Retinal pigment epithelial cell (primary cell): ENCODE measurements around the gene AFF2.

Source experiments
- DNase-seq: peaks from one replicate; pipeline ENCODE4 v3.0.0-alpha.2; 2010; ENCODE audit warnings: low read depth
- H3K4me3 ChIP-seq: 2 replicates; pipeline ENCODE4 v1.5.1; 2011; ENCODE audit warnings: mild to moderate bottlenecking, low read length, control low read depth, moderate library complexity
- TF ChIP-seq, protein P1 (sequence below): conservative IDR thresholded peaks from 2 replicates; pipeline ENCODE4 v1.5.1; 2011; ENCODE audit warnings: low read depth, low read length, control low read depth, inconsistent platforms

The AFF2 gene

DNA sequence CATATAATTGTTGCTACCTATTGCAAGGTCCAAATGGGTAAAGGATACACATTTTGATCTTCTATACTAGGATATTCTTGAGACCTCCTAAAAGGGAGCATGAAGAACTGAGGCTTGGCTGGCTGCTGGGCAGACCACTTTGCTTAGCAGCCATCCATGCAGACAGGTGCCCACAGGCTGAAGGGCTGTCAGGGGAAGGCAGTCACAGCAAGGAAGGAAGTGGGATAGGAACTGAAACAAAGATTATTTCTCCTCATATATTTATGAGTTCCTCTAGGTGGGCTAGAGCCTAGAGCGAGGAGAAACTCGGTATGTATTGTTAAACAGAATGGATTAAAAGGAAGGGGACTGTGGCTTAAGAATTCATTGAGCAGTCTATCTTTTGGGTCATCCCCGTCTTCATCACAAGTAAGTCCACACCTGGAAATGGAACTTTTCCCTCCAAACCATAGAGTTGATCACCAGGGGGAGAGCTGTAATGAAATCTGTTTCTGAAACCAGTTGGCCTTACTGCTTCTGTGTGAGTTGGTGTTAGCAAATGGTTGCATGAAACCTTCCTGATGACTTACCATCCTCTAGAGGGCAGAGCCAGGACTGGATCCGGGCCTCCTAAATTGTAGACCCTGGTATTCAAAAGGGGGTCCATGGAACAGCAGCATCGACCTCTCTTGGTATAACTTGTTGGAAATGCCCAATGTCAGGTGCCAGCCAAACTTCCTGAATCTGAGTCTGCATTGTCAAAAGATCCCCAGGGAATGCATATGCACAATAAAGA, 42.3 kb downstream of the AFF2 start:
- no peak overlapping the region for H3K4me3 ChIP-seq
- DNase-seq: no peak
- TF ChIP-seq, protein P1, sequence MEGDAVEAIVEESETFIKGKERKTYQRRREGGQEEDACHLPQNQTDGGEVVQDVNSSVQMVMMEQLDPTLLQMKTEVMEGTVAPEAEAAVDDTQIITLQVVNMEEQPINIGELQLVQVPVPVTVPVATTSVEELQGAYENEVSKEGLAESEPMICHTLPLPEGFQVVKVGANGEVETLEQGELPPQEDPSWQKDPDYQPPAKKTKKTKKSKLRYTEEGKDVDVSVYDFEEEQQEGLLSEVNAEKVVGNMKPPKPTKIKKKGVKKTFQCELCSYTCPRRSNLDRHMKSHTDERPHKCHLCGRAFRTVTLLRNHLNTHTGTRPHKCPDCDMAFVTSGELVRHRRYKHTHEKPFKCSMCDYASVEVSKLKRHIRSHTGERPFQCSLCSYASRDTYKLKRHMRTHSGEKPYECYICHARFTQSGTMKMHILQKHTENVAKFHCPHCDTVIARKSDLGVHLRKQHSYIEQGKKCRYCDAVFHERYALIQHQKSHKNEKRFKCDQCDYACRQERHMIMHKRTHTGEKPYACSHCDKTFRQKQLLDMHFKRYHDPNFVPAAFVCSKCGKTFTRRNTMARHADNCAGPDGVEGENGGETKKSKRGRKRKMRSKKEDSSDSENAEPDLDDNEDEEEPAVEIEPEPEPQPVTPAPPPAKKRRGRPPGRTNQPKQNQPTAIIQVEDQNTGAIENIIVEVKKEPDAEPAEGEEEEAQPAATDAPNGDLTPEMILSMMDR: no peak

DNA sequence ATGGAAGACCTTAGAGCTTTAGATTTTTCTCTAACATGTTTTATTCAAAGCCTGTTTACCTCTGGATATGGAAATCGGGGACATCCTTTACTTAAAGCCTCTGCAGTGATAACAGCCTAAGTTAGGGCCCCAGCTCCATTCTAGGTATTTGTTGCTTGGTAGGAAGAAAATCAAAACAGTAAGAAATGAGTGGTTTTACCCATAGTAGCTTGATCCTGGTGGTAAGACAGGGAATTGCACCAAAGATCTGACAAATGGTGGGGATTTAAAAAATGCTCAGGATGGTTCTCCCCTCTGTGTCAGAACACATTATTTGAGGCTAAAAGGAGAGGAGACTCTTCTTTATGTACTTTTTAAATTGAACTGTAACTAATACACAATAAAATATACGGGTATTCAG, 52.4 kb downstream of the AFF2 start:
- TF ChIP-seq, protein P1: peak; percentile 38
- DNase-seq: no peak
- no peak overlapping the region for H3K4me3 ChIP-seq

DNA sequence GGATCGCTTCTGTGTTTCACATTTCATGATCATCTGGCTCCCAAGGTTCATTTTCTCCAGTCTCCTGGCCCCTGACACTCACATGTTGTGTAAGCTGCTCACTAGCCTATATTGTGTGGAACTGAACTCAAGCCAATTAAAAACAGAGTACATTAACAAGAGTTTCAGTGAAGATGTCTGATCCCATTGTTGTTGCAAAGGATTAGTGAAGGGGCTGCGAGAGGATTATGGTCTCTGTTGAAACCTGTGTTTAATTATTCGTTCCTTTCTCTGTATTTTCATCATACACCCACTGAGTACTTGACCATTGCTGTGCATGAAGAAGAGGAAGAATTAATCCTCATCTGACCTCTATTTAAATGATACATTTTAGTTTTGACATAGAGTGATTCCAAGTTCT, 54.7 kb downstream of the AFF2 start:
- TF ChIP-seq, protein P1: no peak
- H3K4me3 ChIP-seq: no peak overlapping the region
- peak; percentile 44 for DNase-seq

DNA sequence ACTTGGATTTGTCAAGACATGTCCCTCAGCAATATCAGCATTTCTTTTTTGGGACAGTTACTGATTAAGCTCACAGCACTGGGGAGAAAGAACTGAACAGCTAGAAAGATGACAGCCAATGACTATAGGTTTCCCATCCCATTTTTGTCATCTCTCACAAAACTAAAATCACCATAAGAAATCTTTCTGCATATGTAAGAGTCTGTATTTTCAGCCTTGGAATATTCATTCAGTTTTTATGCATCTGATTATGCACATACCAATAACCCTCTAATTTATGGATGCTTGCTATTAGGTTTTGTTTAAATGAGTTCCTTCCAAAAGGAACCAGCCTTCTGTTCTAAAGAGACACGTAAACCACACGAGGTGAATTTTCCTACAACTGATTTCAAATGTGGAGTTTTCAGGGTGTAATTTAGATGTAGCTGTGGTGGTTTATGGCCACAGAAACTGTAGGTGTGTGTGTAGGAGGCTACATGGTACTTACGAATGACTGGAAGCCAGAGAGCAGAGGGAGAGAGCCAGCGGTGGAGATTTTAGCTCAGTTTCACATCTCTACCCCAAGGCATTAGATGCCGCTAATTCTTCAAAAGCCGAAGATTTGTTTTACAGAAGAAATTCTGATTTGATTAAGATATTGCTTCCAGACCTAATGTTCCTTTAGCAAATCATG, 55.3 kb downstream of the AFF2 start:
- TF ChIP-seq, protein P1: no peak
- no peak overlapping the region for H3K4me3 ChIP-seq
- DNase-seq: no peak

DNA sequence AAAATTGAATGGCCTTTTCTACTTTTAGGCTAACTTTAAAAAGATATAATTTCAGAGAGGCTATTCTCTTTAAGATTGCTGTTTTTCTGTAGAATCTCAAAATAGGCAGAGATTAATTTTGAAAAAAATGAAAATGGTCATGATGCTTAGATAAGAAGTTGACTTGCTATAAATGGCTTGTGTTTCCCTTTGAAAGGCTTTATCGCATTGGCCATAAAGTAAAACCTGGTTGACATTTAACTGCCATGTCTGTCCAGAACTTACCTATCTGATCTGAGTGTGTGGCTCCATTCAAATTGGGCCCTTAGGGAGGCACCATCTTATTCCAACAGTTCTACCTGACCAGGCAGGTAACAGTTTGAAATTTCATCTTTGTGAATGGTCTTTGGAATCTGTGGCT, 56.1 kb downstream of the AFF2 start:
- TF ChIP-seq, protein P1: no peak
- DNase-seq: no peak
- H3K4me3 ChIP-seq: no peak overlapping the region

DNA sequence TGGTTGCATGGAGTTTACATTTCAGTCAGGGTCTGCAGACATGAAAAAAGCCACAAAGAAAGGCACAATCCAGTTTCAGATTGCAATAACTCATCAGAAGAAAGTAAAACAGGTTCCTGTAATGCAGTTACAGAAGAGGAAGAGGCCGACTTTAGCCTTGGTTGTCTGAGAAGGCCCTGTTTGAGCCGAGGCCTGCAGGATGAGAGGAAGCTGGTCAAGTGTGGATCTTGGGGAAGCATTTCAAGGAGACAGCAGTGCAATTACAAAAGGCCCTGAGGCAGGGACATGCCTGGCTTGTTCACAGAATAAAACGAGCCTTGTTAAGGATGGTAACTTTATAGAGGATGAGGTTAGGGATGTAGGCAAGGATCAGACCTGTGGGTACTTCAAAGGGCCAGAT, 62.4 kb downstream of the AFF2 start:
- H3K4me3 ChIP-seq: no peak overlapping the region
- TF ChIP-seq, protein P1: no peak
- no peak for DNase-seq

DNA sequence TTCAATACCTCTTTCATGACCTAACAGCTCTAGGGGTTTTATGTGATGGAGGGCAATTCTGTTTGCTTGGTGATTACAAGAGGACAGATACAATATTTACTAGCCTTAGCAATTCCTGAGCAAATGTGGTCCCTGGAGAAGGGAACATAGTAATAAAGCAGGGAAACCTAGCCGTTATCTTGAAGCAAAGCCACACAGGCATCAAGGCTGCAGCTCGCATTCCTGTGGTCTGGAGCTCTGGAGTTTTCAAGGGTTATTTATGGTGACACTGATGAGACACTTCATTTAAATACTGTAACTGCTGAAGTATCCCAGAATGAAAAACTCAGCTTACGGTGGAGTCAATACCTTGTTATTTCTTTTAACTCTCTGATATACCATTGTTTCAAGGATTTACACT, 66.8 kb downstream of the AFF2 start:
- H3K4me3 ChIP-seq: no peak overlapping the region
- peak; percentile 12 for DNase-seq
- TF ChIP-seq, protein P1: no peak
